ENCODE data around the gene C16orf54.

DNA sequence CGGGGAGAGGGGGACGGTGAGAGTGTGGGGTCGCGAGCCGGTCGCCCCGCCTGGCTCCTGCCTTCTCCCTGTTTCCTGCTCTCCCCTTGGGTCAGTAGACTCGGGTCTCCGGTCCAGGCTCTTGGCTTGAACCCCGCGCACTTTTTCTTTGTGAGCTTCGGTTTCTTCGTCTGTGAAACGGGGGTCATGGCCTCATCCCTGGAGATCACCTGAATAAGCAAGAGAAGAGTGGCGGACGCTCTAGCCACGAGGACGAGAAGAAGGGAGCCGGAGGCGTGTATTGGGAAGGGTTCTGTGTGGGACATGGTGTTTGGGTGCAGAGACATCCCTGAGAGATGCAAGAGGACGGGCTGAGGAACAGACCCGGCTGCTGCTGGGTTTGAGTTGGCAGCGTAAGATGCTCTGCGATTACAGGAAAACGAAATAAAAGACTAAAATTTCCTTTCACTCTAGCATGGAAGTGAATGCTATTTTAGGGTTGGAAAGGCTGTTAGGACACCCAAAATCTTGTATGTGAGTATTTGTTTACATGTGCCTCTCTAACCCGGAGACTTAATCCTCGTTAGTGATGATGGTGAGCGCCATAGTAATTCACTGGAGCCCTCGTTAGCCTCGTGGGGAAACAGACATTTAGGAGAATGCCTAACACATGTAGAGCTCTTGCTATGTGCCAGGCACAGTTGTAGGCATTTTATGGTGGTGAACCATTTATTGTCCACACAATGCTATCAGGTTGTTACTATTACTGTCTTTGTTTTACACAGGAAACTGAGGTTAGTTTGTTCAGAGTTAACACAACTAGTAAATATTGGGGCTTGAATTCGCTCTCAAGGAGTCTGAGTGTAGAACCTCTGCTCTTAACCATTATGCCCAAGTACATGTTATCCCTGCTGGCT lies 45.4 kb upstream of the C16orf54 start:
- no peak for TF ChIP-seq POLR2AphosphoS5 (IDR thresholded peaks at IDR 0.05; ENCODE audit: low read length)
- TF ChIP-seq POLR2A (IDR thresholded peaks at IDR 0.05; ENCODE audit: low read depth, low read length), result no peak
- TF ChIP-seq MTA3 (IDR thresholded peaks at IDR 0.05; ENCODE audit: borderline replicate concordance, low read length), result no peak
- TF ChIP-seq EP300 (IDR thresholded peaks at IDR 0.05; ENCODE audit: borderline replicate concordance in 1 of 2, control insufficient read depth in 1 of 2, low read depth in 2 of 2, low read length in 2 of 2), result no peak
- TF ChIP-seq ZNF207 (IDR thresholded peaks at IDR 0.05; ENCODE audit: borderline replicate concordance), result no peak

All from GM12878 (cell line).